Ovary (tissue), 9 donors: ENCODE data around the gene UGGT2. TPM values are rescaled to one million over a fixed set of nuclear protein-coding genes. Genes with fewer than 3 reads are reported as not detected.
"Not testable (repeated sequence)": the region's sequence is repeated elsewhere in the genome, so short reads cannot be mapped to it uniquely, and the experiment has no call there.

Experiments
- DNase-seq, 5 donors: peaks; one replicate each; pipeline ENCODE4 v3.0.0-alpha.2; 2019 to 2020
- H3K27ac ChIP-seq, 2 donors: fragments of 200-600 bp; one replicate each; pipeline versions ENCODE4 v1.5.1 to v1.8.0; 2019 to 2022
- H3K27me3 ChIP-seq: fragments of 200-600 bp; one replicate; pipeline ENCODE4 v1.8.0; 2022
- H3K36me3 ChIP-seq: fragments of 200-600 bp; sonication (generic); one replicate; pipeline ENCODE4 v1.5.1; 2019
- H3K4me1 ChIP-seq: one replicate; pipeline ENCODE4 v1.8.1; 2013; ENCODE audit warnings: mild to moderate bottlenecking, moderate library complexity; ENCODE audit not compliant: insufficient read depth
- H3K4me3 ChIP-seq: fragments of 200-600 bp; sonication (generic); one replicate; pipeline ENCODE4 v1.5.1; 2017
- H3K9me3 ChIP-seq, 2 donors: fragments of 200-600 bp in 1 of 2; sonication (generic) in 1 of 2; one replicate each; pipeline versions ENCODE4 v1.5.1 to v1.8.1; 2013 to 2019; ENCODE audit warnings: mild to moderate bottlenecking in 1 of 2, moderate library complexity in 1 of 2
- EP300 ChIP-seq: sonication (generic); formaldehyde crosslinking; IDR thresholded peaks from one replicate; pipeline ENCODE4 v1.6.1; 2017; ENCODE audit warnings: antibody characterized with exemption
- POLR2A ChIP-seq: fragments of 450-650 bp; IDR thresholded peaks from one replicate; pipeline ENCODE4 v1.6.1; 2017; ENCODE audit warnings: antibody characterized with exemption, mild to moderate bottlenecking, moderate library complexity
- WGBS, 3 donors: extraction: QIAGEN DNeasy Blood & Tissue Kit in 1 of 3; methylation state at CpG; one replicate each; pipeline versions ENCODE4 v1.1.5 to v1.1.7; 2013 to 2017; 5-methylcytosine and 5-hydroxymethylcytosine counted together
- intact Hi-C, 4 donors: fragments of 100-400 bp; cut with DNase I; formaldehyde crosslinking; loops; one replicate each; pipeline versions ENCODE4 v1.11.0 to v1.15.1; 2022 to 2023
- polyA plus RNA-seq, 2 donors: library from polyadenylated mRNA; stranded (reverse); fragments of 200-250 nt in 1 of 2; fragments of 350-450 nt in 1 of 2; fragmentation: Illumina TruSeq in 1 of 2; extraction: RNeasy Lipid Tissue Mini Kit (QIAGEN cat#74804) in 1 of 2; gene quantifications; one replicate each; pipeline ENCODE4 v1.2.3, GENCODE V29; 2013 to 2014
- total RNA-seq, 7 donors: library from RNA; depleted of rRNA in 2 of 7; stranded (reverse); fragments of >200 nt in 2 of 7; fragmentation: NEBNext Ultra II Directional in 3 of 7; extraction: Animal tissue kit (Norgen Biotek cat#: 25700) in 3 of 7; gene quantifications; one replicate each; pipeline versions ENCODE4 v1.1.0 to v1.2.4, GENCODE V29; 2016 to 2023
- TF ChIP-seq, protein P1 (sequence below), 3 donors: fragments of 450-650 bp in 2 of 3; fragments of 200-600 bp in 1 of 3; IDR thresholded peaks; one replicate each; pipeline versions ENCODE4 v1.5.1 to v1.8.0; 2016 to 2022; ENCODE audit warnings: antibody characterized with exemption in 3 of 3, mild to moderate bottlenecking in 1 of 3
- donor health status: DM: no; HTN: no; CAD: no; lungs with moderate emphysema.
- donor health status: DM: no; HTN: no; CAD: no.
- donor health status: Bipolar disorder and iron deficiency.
- donor health status: DM: yes; HTN: yes; CAD: no.
- donor health status: DM: no; HTN: no; CAD: no.
- donor health status: DM: yes; HTN: yes; CAD: no.

The UGGT2 gene
- total and polyA plus RNA-seq, 9 donors, result 7.7 to 52.6 (median 28.9) TPM

DNA sequence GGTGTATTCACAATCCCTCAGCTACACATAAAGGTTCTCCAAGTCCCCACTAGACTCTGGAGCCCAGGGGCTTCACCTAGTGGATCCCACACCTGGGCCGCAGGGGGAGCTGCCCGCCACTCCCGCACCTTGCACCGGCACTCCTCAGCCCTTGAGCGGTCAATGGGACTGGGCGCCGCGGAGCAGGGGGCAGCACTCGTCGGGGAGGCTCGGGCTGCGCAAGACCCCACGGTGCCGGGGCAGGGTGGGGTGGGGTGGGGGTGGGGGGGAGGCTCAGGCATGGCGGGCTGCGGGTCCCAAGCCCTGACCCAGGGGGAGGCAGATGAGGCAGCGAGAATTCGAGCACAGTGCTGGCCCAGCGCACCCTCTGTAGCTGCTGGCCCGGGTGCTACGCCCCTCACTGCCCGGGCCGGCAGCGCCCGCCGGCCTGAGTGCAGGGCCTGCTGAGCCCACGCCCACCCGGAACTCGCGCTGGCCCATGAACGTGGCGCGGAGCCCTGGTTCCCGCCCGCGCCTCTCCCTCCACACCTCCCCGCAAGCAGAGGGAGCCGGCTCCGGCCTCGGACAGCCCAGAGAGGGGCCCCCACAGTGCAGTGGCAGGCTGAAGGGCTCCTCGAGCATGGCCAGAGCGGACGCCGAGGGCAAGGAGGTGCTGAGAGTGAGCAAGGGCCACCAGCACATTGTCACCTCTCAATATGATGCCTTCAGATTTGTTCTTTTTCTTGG is 121.7 kb downstream of the UGGT2 start:
- TF ChIP-seq EP300 (no peak), POLR2A (no peak)
- TF ChIP-seq, protein P1, sequence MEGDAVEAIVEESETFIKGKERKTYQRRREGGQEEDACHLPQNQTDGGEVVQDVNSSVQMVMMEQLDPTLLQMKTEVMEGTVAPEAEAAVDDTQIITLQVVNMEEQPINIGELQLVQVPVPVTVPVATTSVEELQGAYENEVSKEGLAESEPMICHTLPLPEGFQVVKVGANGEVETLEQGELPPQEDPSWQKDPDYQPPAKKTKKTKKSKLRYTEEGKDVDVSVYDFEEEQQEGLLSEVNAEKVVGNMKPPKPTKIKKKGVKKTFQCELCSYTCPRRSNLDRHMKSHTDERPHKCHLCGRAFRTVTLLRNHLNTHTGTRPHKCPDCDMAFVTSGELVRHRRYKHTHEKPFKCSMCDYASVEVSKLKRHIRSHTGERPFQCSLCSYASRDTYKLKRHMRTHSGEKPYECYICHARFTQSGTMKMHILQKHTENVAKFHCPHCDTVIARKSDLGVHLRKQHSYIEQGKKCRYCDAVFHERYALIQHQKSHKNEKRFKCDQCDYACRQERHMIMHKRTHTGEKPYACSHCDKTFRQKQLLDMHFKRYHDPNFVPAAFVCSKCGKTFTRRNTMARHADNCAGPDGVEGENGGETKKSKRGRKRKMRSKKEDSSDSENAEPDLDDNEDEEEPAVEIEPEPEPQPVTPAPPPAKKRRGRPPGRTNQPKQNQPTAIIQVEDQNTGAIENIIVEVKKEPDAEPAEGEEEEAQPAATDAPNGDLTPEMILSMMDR (IDR thresholded peaks at IDR 0.05), result no peak
- Histone ChIP-seq H3K36me3 (no peaks in the 10 kb centered on the region), H3K27ac (no peak overlapping the region), H3K4me1 (no peaks in the 10 kb centered on the region), H3K27me3 (no peaks in the 10 kb centered on the region), H3K9me3 (peaks cover 0 to 5% of the 10 kb centered on the region in 2 donors), H3K4me3 (no peak overlapping the region)
- intact Hi-C loops, result no loop called here
- no peak for DNase-seq
- WGBS, 3 donors, result 91 to 96% (median 94%) methylated on average over 24 to 44 of the region's 44 CpGs

DNA sequence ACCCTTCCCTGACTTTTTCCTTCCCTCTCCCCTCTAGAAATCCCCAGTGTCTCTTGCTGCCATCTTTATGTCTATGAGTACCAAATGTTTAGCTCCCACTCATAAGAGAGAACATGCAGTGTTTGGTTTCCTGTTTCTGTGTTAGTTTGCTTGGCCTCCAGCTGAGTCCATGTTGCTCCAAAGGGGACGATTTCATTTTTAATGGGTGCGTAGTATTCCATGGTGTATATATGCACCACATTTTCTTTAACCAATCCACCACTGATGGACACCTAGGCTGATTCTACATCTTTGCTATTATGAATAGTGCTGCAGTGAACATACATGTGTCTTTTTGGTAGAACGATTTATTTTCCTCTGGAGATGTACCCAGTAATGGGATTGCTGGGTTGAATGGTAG is 123.8 kb downstream of the UGGT2 start:
- WGBS, 3 donors, result 96 to 98% (median 98%) methylated on average over 3 of the region's 3 CpGs
- no peak overlapping the region for H3K27ac ChIP-seq
- no peaks in the 10 kb centered on the region for H3K4me1 ChIP-seq
- H3K9me3 ChIP-seq, result no peaks in the 10 kb centered on the region
- H3K27me3 ChIP-seq, result no peaks in the 10 kb centered on the region
- no peak for DNase-seq
- TF ChIP-seq, protein P1 (IDR thresholded peaks at IDR 0.05), result no peak
- TF ChIP-seq EP300, result no peak
- no peak for TF ChIP-seq POLR2A
- H3K4me3 ChIP-seq, result no peak overlapping the region
- no peaks in the 10 kb centered on the region for H3K36me3 ChIP-seq
- intact Hi-C loops, result no loop called here

DNA sequence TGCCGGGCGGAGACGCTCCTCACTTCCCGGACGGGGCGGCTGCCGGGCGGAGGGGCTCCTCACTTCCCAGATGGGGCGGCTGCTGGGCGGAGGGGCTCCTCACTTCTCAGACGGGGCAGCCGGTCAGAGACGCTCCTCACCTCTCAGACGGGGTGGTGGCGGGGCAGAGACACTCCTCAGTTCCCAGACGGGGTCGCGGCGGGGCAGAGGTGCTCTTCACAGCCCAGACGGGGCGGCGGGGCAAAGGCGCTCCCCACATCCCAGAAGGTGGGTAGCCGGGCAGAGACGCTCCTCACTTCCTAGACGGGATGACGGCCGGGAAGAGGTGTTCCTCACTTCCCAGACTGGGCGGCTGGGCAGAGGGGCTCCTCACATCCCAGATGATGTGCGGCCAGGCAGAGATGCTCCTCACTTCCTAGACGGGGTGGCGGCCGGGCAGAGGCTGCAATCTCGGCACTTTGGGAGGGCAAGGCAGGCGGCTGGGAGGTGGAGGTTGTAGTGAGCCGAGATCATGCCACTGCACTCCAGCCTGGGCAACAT is 124.8 kb downstream of the UGGT2 start:
- WGBS, 3 donors, result 89 to 95% (median 93%) methylated on average over 25 to 36 of the region's 36 CpGs
- H3K9me3 ChIP-seq, H3K27ac ChIP-seq, intact Hi-C loops, H3K4me1 ChIP-seq, DNase-seq, H3K36me3 ChIP-seq, H3K27me3 ChIP-seq, H3K4me3 ChIP-seq: not testable (repeated sequence)

DNA sequence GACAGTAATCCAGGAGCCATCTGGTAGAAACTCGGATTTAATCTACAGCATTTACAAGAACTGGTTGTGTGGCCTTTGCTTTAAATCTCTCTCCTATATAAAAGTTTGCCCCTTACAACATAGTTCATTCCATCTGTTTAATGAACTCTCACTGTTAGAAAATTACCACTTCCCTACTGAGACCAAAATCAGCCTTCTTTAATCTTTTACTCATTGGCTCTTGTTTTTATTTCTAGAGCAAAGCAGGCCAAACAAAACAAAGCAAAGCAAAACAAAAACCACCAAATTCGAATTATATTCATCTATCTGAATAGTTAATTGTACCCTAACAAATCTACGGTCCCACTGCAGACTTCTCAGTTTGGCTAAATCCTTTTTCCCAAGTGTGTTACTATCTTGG is 127.0 kb downstream of the UGGT2 start:
- DNase-seq, result no peak
- no peak overlapping the region for H3K27ac ChIP-seq
- no peak overlapping the region for H3K4me3 ChIP-seq
- 14 to 39% (median 18%) methylated on average over 3 of the region's 3 CpGs for WGBS, 3 donors
- H3K4me1 ChIP-seq, result no peaks in the 10 kb centered on the region
- intact Hi-C loops, result no loop called here
- no peaks in the 10 kb centered on the region for H3K27me3 ChIP-seq
- no peaks in the 10 kb centered on the region for H3K9me3 ChIP-seq
- TF ChIP-seq POLR2A (no peak), EP300 (no peak)
- TF ChIP-seq, protein P1 (IDR thresholded peaks at IDR 0.05), result no peak
- no peaks in the 10 kb centered on the region for H3K36me3 ChIP-seq

DNA sequence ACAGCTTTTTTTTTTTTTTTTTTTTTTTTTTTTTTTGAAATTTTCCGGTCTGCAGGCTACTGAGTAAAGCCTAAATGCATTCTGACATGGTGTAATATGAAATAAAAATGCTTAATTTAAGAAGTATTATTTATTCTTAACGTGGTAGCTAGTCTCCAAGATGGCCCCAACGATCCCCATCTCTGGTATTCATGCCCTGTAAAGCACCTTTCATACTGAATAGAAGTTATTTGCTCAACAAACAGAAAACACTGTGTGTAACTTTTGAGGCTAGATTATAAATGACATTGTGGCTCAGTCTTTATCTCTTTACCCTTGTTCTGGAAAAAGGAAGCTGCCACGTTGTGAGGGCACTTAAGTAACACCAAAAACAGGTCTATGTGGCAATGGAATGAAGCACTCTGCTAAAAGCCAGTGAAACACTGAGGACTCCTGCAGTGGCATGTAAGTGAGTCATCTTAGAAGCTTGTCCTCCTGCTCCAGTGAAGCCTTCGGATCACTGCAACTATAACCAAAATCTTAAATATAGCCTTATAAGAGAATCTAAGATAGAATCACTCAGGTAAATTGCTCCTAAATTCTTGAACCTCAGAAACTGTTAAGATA is 128.7 kb downstream of the UGGT2 start:
- H3K9me3 ChIP-seq, result no peaks in the 10 kb centered on the region
- no peak overlapping the region for H3K4me3 ChIP-seq
- H3K27me3 ChIP-seq, result no peaks in the 10 kb centered on the region
- DNase-seq, result no peak
- TF ChIP-seq, protein P1 (IDR thresholded peaks at IDR 0.05), result no peak
- TF ChIP-seq POLR2A (no peak), EP300 (no peak)
- intact Hi-C loops, result no loop called here
- no peaks in the 10 kb centered on the region for H3K4me1 ChIP-seq
- H3K27ac ChIP-seq, result no peak overlapping the region
- H3K36me3 ChIP-seq, result no peaks in the 10 kb centered on the region
- WGBS, 3 donors, result 82 to 86% (median 84%) methylated on average over 5 of the region's 5 CpGs
